LHCN-M2 (cell line): ENCODE measurements around the gene SIL1. TPM values are rescaled to one million over a fixed set of nuclear protein-coding genes. Genes with fewer than 3 reads are reported as not detected.
"Not testable (repeated sequence)": the region's sequence is repeated elsewhere in the genome, so short reads cannot be mapped to it uniquely, and the experiment has no call there.

Experiments
- DNase-seq: peaks from one replicate; pipeline ENCODE4 v3.0.0-alpha.2; 2012; ENCODE audit warnings: low read depth
- total RNA-seq: library from RNA; depleted of rRNA; stranded (reverse); fragments of >200 nt; gene quantifications from 2 replicates; pipeline ENCODE4 v1.2.3, GENCODE V29; 2014

SIL1 gene
- total RNA-seq, 1 experiment from 2014 or later = 41.4 TPM

DNA sequence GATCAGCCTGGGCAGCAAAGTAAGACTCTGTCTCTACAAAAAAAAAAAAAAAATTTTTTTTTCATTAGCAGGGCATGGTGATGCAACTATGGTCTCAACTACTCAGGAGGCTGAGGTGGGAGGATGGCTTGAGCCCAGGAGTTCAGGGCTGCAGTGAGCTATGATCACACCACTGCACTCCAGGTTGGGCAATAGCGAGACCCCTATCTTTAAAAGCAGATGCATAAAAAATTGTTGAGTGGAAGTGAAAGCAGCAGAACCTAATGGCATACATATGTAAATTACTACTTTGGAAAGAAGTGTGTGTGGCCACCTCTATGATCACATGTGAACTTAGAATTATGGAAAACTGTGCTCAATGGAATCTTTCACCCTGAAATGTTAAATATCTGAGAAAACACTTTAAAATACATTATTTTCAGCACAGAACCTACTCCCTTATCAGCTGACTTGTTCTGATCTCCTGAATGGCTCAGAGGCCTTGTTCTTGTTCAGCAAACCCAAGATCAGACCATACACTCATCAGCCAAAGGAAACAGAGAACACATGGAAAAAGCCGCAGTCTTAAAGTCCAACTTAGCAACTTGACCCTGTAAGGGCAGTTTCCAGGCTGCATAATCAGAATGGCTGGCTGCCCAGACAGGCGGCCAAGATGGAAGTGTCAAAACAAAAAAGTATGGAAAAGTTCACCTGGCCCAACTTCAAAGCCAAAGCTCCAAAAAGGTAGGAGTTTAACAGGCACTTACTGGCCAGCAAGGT lies 56.5 kb downstream of the SIL1 start:
- DNase-seq = peak; percentile 54

DNA sequence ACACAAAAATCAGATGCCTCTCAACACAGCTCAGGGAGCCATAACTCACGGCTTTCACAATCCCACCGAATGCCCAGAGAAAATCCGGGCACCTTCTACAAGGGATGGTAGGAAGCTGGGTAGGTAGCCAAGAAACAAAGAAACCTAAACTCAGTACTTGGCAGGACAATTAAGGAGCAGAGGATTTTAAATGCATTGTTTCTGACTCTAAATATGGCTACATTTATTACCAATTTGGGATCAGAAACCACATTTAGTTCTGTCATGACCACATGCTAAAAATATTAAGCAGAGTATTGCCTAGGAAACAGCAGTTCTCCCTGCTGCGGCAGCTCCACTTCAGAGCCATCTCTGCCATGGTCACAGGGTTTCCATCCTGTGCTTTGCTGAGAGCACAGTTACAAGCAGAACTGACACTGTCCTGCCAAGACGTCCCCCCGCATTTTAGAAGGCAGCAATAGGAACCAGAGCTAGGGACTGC lies 57.5 kb downstream of the SIL1 start:
- peak; percentile 43 for DNase-seq

DNA sequence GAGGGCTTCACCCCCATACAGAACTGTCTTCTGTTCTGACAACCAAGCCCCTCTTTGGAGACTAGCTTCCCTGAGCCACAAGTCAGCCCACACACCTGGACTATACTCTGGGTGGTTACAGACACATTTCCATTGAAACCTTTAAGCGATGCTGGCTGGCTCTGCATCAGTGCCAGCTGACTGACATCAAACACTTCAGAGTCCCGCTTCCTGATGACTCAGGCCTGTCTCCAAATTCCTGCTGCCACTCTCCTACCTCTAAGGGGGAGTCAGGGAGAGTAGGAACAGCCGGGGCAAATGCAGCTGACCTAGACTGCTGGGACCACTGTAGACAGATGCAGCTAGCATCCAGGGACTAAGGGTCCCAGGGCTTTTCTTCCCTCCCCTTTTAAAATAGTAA lies 59.4 kb downstream of the SIL1 start:
- DNase-seq = peak; percentile 71

DNA sequence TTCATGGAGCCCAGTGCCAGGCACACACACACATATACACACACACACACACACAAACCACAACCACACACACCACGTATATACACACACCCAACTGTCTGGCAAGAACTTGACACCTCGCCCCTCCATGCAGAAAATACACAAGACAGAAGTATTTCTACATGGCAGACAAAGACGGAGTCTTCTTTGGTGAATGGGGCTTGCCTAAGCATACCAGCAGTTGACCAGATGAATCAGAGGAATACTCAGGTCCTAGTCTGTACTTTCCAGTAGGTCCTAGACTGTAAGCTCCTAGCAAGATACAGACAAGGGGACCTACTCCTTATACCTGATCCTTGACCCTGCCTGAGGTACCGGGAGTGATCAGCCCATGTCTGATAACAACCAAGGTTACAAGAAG lies 60.1 kb downstream of the SIL1 start:
- no peak for DNase-seq

DNA sequence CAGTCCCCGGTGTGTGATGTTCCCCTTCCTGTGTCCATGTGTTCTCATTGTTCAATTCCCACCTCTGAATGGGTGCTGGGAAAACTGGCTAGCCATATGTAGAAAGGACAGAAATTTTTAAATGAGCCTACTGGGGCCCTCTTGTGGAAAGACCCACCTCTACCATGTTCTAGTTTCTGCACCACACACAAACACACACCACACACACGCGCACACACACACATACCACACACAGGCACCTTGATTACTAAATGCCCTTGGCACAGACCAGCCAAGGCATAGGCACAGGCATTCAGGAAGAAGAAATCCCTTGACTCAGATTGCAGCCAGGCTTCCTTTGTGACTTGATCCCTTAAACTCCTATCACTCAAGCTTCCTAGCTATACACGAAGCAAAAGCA lies 60.5 kb downstream of the SIL1 start:
- peak; percentile 53 for DNase-seq

DNA sequence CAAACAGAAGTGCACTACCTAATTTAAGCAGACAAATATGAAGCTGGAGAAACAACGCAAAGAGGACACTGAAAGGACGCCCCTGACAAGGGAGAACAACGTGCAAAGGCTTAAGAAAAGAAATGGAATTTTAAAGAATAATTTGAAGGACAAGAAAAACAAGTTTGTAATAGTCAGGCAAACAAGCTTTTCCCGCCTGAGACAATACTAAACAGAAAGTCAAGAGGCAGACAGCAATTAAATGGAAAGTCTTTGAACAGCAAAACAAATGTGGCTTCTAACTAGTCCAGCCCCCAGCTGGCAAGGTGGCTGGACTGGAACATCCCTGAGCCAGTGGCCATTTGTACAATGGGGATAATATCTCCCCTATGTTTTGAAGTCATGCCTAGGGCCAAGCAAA lies 63.3 kb downstream of the SIL1 start:
- DNase-seq = no peak

DNA sequence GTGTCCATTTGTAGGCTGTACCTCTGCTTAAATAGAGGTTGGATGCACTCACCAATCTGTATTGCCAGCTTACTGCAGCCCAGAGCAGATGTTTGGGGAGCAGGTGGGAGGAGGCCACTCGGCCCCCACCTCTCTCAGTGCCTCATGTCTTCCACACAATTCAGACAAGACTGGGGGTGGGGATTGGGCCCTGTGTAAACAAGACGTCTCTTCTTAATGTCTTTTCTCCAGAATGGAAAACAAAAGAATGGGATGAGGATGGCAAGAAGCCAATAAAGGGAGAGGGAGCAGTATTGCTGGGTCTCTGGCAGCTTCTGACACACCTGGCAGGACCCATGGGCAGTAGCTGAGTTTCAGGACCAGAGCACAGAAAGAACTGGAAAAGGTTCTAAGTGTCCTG lies 64.9 kb downstream of the SIL1 start:
- DNase-seq = no peak

DNA sequence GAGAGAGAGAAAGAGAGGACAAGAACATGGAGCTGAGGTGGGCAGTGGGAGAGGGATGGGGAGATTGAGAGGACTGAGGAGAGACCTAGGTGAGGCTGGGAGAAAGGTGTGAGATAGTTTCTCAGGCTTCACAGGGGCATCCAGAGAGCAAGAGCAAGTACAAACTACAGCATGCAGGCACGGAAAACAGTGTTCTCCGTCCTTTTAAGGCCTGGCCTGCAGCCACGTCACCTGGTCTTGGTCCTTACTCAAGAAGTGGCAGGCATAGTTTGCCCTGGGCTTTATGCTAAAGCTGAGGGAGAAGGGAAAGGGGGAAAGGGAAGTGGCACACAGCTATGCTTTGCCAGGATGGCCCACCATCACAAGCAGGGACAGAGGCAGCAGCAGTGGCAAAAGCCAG lies 65.7 kb downstream of the SIL1 start:
- no peak for DNase-seq

DNA sequence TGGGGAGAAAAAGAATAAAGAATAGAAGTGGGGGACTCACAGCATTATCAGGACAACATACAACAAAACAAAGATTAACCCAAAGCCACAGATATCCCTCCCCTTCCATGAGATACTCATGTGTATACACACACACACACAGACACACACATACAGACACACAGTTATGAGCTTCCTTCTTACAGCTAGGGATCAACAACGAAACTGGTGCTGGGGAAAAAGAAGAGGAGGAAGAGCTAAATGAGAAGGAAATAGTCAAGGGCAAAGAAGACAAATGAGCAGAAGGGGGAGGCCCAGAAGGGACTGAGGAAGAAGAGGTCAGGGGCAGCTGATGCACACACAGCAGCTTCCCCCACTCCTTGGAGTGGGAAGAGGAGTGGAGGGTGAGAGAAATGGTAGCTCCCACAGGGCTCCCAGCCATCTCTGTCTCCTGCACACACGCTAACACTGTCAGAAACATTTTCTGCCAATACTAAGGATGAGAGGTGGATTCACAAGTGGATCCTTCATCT lies 66.2 kb downstream of the SIL1 start:
- no peak for DNase-seq

DNA sequence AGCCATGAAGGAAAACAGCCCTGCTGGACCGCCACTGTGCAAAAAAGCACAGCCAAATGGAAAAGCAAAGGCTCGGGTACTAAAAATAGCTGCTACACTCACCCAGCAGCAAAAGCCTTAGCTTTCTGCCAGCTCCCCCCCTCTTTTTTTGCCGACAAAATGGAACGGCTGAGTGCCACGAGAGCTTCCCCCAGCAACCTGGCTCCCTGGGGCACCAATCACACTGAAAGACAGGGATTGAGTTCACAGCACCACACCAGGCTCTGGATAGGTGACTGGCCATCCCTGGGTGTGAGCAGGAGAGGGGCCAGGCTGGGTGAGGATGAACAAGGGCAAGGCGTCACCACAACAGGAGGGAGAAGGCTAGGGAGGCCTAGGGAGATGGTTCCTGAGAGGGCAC lies 66.7 kb downstream of the SIL1 start:
- peak; percentile 36 for DNase-seq

DNA sequence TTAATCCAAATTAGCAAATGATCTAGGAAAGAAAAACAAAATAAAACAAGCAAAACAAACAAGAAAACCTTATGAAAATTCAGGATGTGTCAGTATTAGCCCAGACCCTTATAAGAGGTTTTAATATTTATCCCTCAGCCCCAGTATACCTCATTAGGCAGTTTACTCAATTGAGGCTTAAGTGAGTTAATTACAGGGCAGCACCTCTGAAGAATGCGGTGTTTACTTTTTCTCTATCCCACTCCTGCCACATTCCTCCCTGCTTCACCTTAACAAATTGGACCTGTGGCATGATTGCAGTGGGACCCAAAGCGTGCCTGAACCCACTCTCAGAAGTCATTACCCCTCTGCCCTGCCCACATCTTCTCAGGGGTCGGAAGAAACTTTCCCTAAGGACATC lies 67.1 kb downstream of the SIL1 start:
- DNase-seq = no peak

DNA sequence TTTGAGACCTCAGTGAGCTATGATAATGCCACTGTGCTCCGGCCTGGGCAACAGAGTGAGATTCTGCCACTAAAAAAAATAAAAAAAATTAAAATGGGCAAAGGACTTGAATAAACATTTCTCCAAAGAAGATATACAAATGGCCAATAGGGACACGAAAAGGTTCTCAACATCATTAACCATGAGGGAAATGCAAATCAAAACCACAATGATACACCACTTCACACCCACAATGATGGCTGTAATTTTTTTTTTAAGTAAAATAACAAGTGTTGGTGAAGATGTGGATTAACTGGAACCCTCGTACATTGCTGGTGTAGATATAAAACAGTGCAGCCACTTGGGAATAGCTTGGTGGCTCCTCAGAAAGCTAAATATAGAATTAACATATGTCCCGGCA lies 68.0 kb downstream of the SIL1 start:
- DNase-seq = no peak

DNA sequence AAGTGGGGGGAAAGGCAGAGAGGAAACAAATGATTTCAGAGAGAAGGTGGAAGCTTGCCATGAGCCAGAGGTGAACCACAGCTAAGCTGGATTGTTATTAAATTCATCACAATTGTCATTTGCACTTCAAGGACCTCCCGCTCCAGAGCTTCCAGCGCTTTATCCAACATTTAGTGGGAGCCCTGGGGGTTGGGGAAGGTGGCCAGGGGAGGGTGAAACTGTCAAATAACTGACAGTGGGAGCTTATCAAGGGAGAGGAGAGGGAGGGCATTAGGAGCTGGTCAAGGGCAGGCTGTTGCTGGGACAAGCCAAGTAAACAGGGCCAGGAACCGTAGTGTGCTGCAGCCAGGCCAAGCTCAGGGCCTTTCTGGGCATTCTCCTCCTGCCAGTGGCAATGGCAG lies 71.5 kb downstream of the SIL1 start:
- no peak for DNase-seq

DNA sequence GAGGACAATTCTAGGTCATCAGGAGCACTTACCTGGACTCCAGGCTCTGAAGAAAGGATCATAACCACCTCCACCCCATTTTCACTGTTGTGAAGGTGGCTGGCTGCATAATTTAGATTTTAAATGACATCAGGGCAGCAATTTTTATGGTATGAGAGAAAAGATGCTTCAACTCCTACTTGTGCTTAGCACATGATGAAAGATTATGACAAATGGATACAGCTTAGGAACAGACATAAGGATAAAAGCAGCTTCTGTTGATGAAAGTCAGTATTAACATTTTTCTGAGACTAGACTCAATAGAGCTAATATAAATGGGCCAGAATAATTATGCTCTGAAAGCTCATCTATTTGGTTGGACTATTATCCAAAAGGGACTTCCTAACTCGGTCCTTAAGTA lies 72.2 kb downstream of the SIL1 start:
- no peak for DNase-seq

DNA sequence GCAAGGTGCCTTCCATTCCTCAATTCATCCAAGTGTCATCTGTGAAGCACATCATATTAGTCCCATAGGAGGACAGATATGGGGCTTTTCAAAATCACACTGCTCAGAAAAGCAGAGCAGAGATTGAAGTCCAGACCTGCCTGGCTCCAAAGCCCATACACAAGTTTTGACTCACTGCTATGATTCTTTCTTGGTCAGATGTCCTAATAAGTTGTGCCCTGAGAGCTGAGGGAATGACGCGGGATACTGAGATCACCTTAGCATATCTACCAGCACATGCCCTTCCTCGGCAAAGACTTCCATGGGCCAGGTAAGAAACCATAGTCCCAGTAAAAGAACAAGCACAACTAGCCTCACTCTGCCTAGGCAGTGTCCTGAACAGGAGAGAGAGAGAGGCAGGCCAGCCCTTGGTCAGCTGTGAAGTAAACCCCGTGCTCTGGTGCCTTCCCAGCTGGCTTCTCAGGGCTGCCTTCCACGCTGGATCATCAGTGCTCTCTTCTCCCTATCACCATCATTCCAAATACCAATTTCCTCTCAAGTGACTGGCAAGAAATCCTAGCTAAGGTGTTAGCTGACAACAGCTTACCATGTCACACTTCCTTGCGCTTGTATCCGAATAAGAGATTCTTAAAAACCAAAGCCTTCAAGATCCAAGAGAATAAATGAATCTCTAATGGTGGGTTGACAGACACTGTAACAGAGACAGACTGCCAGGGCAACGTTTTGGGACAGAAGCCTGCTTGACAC lies 73.2 kb downstream of the SIL1 start:
- no peak for DNase-seq

DNA sequence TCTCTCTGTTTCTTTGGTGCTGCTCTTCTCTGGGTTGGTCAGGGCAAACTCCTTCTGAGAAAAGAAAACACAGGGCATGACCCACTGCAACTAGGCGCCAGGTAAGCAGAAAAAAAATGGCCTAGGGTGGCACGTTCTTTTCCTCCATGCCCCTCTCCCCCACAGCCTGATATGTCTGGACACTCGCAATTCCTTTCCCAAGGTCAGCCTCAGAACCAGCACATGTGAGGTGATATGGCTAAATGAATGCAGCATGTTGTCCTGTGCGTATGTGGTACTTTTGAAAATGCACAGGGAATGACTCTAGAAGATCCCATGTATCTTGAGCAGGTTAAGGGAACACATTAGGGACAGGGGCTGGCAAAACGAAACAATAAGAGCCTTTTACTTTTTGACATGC lies 77.0 kb downstream of the SIL1 start:
- no peak for DNase-seq

DNA sequence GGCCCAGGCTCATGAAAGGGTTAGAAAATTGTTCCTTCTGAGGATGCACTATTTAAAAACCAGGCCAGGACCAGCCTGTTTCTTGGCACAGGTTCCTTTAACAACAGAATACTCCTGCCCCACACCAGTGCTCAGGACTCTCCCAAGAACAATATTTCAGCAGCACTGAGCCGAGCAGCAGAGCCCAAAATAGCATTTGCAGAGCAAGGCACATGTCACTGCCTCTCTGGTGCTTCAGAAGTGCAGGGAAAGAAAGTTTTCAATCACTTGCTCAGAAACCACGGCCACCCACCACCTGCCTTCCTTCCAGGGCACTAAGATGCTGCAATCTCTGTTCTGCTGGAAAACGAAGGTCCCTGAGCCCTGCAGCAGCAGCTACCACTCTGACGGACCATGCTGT lies 77.6 kb downstream of the SIL1 start:
- DNase-seq = no peak

DNA sequence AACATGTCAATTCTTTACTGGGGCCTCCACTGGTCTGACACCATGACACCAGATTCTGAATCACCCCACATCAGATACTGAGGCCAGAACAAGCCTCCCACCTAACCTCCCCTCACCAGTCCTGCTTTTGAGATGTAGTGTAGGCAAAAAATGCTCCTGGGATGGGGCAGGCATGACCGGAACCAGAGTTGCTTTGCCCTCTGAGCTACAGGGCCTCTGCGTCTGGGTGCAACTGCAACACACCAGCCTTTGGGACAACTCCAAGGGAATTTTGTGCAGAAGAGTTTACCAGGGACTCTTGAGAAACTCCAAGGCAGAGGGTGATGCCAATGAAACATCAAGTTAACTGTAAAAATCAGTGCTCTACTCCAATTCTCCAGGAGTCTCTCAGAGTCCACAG lies 79.4 kb downstream of the SIL1 start:
- no peak for DNase-seq

DNA sequence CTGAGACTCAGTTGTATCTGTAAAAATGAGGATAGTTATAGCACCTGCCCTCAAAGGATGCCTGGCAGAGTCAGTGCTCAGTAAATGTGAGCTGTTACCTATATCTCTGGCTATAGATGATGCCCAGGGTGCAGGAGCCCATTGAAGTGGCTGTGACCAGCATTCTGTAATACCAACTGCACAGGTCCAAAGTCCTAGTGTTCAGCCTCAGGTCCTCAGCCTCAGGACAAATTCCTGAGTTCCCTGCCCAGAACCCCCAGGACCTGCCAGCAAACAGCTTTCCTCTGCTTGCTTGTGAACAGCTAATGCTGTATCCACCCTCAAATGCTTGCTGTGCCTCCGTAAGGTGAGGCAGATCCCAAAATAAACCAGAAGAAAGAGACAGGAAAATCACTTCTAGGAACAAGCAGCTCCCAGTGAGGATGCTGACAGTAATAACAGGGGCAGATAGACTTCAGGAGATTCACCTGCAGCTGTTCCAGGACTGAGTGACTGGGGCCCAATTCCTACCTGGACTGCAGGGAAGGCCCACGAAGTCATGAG lies 80.8 kb downstream of the SIL1 start:
- DNase-seq = no peak

DNA sequence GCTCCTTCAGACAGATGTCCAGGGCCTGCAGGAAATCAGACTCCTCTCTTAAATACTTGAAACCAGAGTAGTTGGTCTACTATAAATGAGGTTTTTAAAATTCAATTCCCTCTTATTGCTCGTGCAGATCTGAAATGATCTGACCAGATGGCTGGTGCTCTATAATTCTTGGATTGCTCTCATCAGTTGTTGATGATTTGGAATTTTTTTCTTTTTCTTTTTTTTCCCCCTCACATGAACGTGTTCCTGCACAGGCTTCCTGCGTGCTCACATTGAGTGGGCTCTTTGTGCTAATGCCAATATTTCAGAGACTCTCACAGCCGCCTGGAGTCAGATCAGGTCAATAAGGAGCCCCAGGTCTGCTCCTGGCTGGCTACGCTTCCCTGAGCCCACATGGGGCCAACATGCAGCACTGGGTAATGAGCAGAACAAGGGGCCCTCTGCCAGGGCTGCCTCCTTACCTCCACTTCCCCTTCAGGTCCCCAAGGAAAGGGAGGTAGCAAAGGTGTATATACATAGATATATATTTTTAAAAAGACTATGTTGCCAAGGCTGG lies 82.0 kb downstream of the SIL1 start:
- no peak for DNase-seq

DNA sequence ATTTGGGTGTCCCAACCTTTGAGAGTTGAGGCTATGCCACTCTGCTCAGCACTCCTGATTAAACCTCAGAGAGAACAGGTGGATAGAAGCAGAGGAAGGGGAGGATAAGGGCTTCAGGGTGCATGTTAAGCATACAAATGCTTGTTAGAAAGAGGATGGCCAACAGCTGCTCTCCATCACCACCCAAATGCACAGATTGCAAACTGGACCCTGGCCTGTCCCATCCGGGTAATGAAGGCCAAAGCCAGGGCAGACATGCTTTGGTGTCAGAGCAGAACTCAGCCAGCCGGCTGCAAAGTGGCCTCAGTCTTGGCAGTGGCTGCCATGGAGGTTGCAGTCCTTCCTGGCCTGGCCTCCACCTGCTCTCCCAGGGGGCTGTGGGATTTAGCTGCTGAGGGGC lies 84.3 kb downstream of the SIL1 start:
- no peak for DNase-seq

DNA sequence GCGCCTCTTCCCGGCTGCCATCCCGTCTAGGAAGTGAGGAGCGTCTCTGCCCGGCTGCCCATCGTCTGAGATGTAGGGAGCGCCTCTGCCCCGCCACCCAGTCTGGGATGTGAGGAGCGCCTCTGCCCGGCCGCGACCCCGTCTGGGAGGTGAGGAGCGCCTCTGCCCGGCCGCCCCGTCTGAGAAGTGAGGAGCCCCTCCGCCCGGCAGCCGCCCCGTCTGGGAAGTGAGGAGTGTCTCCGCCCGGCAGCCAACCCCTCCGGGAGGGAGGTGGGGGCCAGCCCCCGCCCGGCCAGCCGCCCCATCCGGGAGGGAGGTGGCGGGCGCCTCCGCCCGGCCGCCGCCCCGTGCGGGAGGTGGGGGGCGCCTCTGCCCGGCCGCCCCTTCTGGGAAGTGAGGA lies 85.8 kb downstream of the SIL1 start:
- DNase-seq = not testable (repeated sequence)
